MCF 10A (cell line): ENCODE data around the gene RANGRF. TPM values are rescaled to one million over a fixed set of nuclear protein-coding genes. Genes with fewer than 3 reads are reported as not detected.

Experiments used
- BruUV-seq: library from RNA; stranded (reverse); fragments of 400-500 nt; replicated peaks from 2 replicates; lab custom pipeline; 2021; lab: Mats Ljungman, UMichigan
- CTCF ChIA-PET: fragments of 300-600 bp; sonication (Branson Sonifier 250); formaldehyde crosslinking; extraction: SDS; loops from one replicate; lab custom pipeline; 2021; ENCODE audit warnings: antibody characterized with exemption, inconsistent platforms; lab: Yijun Ruan, JAX
- POLR2A ChIA-PET: fragments of 300-600, 350-650 bp; sonication (Branson Sonifier 250); formaldehyde crosslinking; extraction: SDS; loops from one replicate; lab custom pipeline; 2020; ENCODE audit warnings: antibody characterized with exemption, inconsistent platforms; lab: Yijun Ruan, JAX
- DNase-seq: peaks from one replicate; pipeline ENCODE4 v3.0.0-alpha.2; 2018; ENCODE audit not compliant: unreplicated experiment
- H3K27ac Mint-ChIP-seq: one replicate; pipeline ENCODE4 v1.8.0; 2022; ENCODE audit warnings: mild to moderate bottlenecking, low read depth, mixed read lengths; ENCODE audit not compliant: unreplicated experiment
- H3K27me3 Mint-ChIP-seq: one replicate; pipeline ENCODE4 v1.8.0; 2022; ENCODE audit warnings: mixed read lengths; ENCODE audit not compliant: insufficient read depth, unreplicated experiment
- H3K36me3 Mint-ChIP-seq: one replicate; pipeline ENCODE4 v1.8.0; 2022; ENCODE audit warnings: mild to moderate bottlenecking, moderate library complexity, mixed read lengths; ENCODE audit not compliant: insufficient read depth, unreplicated experiment
- H3K4me1 Mint-ChIP-seq: one replicate; pipeline ENCODE4 v1.8.0; 2022; ENCODE audit warnings: mixed read lengths; ENCODE audit not compliant: insufficient read depth, unreplicated experiment
- H3K4me3 Mint-ChIP-seq: one replicate; pipeline ENCODE4 v1.8.0; 2022; ENCODE audit warnings: mild to moderate bottlenecking, moderate library complexity, mixed read lengths; ENCODE audit not compliant: unreplicated experiment
- H3K9me3 Mint-ChIP-seq: one replicate; pipeline ENCODE4 v1.8.0; 2022; ENCODE audit warnings: mixed read lengths; ENCODE audit not compliant: unreplicated experiment
- intact Hi-C: fragments of 100-400 bp; cut with micrococcal nuclease; formaldehyde crosslinking; loops from 2 replicates; pipeline ENCODE4 v1.14.1; 2022
- total RNA-seq: library from RNA; stranded (reverse); gene quantifications from 2 replicates; pipeline ENCODE4 v1.2.3, GENCODE V29; 2022
- TF ChIP-seq, protein P1 (sequence below): fragments of 200-600 bp; IDR thresholded peaks from one replicate; pipeline ENCODE4 v1.8.0; 2022; ENCODE audit warnings: antibody characterized with exemption, mild to moderate bottlenecking; ENCODE audit not compliant: unreplicated experiment

Gene RANGRF
- total RNA-seq, 1 experiment from 2014 or later, result 38.6 TPM

DNA sequence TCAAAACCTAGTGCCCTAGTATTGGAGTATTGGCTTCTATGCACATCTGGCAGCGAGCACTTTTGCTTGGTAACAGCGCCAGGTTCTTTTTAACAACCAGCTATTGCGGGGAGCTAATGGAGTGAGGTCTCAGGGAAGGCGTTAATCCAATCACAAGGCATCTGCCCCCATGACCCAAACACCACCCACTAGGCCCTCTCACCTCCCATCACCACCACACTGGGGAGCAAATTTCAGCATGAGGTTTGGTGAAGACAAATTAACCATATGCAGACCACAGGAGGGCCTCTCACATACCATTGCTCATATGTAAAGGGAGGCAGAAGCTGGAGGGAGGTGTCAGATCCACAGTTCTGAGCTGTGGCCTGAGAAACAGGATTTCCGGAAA lies 50.3 kb downstream of the RANGRF start:
- Mint-ChIP-seq H3K27me3 (no peaks in the 10 kb centered on the region), H3K4me1 (no peaks in the 10 kb centered on the region), H3K4me3 (no peak overlapping the region), H3K36me3 (no peaks in the 10 kb centered on the region), H3K9me3 (no peaks in the 10 kb centered on the region), H3K27ac (no peak overlapping the region)
- POLR2A ChIA-PET, result interaction anchor here (0.8 to 1.6 kb wide), 3 partner anchors 37 to 200 kb away, joined by 3 to 4 read pairs (median 4); no protein-coding TSS in a partner anchor
- CTCF ChIA-PET, result no interaction called here
- TF ChIP-seq, protein P1, sequence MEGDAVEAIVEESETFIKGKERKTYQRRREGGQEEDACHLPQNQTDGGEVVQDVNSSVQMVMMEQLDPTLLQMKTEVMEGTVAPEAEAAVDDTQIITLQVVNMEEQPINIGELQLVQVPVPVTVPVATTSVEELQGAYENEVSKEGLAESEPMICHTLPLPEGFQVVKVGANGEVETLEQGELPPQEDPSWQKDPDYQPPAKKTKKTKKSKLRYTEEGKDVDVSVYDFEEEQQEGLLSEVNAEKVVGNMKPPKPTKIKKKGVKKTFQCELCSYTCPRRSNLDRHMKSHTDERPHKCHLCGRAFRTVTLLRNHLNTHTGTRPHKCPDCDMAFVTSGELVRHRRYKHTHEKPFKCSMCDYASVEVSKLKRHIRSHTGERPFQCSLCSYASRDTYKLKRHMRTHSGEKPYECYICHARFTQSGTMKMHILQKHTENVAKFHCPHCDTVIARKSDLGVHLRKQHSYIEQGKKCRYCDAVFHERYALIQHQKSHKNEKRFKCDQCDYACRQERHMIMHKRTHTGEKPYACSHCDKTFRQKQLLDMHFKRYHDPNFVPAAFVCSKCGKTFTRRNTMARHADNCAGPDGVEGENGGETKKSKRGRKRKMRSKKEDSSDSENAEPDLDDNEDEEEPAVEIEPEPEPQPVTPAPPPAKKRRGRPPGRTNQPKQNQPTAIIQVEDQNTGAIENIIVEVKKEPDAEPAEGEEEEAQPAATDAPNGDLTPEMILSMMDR, result no peak
- no peak for DNase-seq
- no TSS peak for BruUV-seq
- intact Hi-C loops, result no loop called here

DNA sequence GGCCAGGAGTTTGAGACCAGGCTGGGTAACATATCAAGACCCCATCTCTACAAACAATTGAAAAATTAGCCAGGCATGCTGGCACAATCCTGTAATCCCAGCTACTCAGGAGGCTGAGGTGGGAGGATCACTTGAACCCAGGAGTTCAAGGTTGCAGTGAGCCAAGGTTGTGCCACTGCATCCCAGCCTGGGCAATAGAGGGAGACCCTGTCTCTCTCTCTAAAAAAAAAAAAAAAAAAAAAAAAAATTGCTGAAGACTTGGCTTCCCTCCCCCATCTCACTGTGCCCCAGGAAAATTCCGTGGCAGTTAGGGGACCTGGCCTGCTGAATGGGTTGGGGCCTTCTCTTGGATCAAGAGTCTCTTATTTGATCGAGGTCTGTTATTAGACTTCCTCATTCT lies 51.1 kb downstream of the RANGRF start, which contains the start of gene ODF4:
Gene ODF4 (plus strand): TSS at position 301 of the 400 bp plus-strand sequence. CDS start 212 bp downstream, outside the sequence.
- DNase-seq, result no peak
- intact Hi-C loops, result no loop called here
- H3K4me3 Mint-ChIP-seq, result no peak within 1 kb of the TSS
- H3K27me3 Mint-ChIP-seq, result peaks cover 3% of the 10 kb centered on the region
- no TSS peak for BruUV-seq
- POLR2A ChIA-PET, result no interaction called here
- no peak within 1 kb of the TSS for H3K27ac Mint-ChIP-seq
- TF ChIP-seq, protein P1, result no peak
- CTCF ChIA-PET, result no interaction called here
- no peaks in the 10 kb centered on the region for H3K9me3 Mint-ChIP-seq
- no peaks in the 10 kb centered on the region for H3K36me3 Mint-ChIP-seq
- no peaks in the 10 kb centered on the region for H3K4me1 Mint-ChIP-seq

Other genes starting within 250 kb of the RANGRF start
- 18.5 and 27.6 TPM in 2 replicates for gene ALOX15B, start 249.6 kb upstream of the RANGRF start, total RNA-seq
- 1.3 TPM in 1 of 2 replicates, not detected in the other for gene ALOX12B, start 201.0 kb upstream of the RANGRF start, total RNA-seq
- 13.1 and 14.1 TPM in 2 replicates for gene ALOXE3, start 170.2 kb upstream of the RANGRF start, total RNA-seq
- gene HES7, start 164.6 kb upstream of the RANGRF start, total RNA-seq, result 5.8 and 5.9 TPM in 2 replicates
- 165 and 190 TPM in 2 replicates for gene PER1, start 136.3 kb upstream of the RANGRF start, total RNA-seq
- 37.7 and 42.8 TPM in 2 replicates for gene VAMP2, start 125.7 kb upstream of the RANGRF start, total RNA-seq
- 7.6 and 8.4 TPM in 2 replicates for gene TMEM107, start 112.3 kb upstream of the RANGRF start, total RNA-seq
- 3.9 and 4.4 TPM in 2 replicates for gene BORCS6, start 98.5 kb upstream of the RANGRF start, total RNA-seq
- gene AURKB, start 78.1 kb upstream of the RANGRF start, total RNA-seq, result 11.7 and 33.6 TPM in 2 replicates
- gene CTC1, start 40.6 kb upstream of the RANGRF start, total RNA-seq, result 30.5 and 33.1 TPM in 2 replicates
- 54.4 and 66.2 TPM in 2 replicates for gene PFAS, start 39.4 kb upstream of the RANGRF start, total RNA-seq
- 2.2 and 4.0 TPM in 2 replicates for gene SLC25A35, start 6.7 kb downstream of the RANGRF start, total RNA-seq
- gene ARHGEF15, start 21.6 kb downstream of the RANGRF start, total RNA-seq, result not detected in 2 replicates
- not detected in 2 replicates for gene ODF4, start 51.2 kb downstream of the RANGRF start, total RNA-seq
- 3,179 and 3,524 TPM in 2 replicates for gene RPL26, start 94.5 kb downstream of the RANGRF start, total RNA-seq
- not detected in 2 replicates for gene RNF222, start 109.2 kb downstream of the RANGRF start, total RNA-seq
- gene NDEL1, start 147.2 kb downstream of the RANGRF start, total RNA-seq, result 95.3 and 112 TPM in 2 replicates